HCT116 (cell line): Measurements from ENCODE around the gene ATG4C. TPM values are rescaled to one million over a fixed set of nuclear protein-coding genes. Genes with fewer than 3 reads are reported as not detected.

ENCODE experiments used
- ATAC-seq: fragments of 200-7000 bp; cut with Tn5 transposase; 2 replicates; pipeline ENCODE4 v1.9.1; 2020; ENCODE audit warnings: mild to moderate bottlenecking, moderate library complexity
- BruUV-seq: library from RNA; stranded (reverse); fragments of 400-500 nt; replicated peaks from 2 replicates; lab custom pipeline; 2021; lab: Mats Ljungman, UMichigan
- CTCF ChIA-PET: fragments of 300-600 bp; sonication (Branson Sonifier 250); formaldehyde crosslinking; loops from one replicate; lab custom pipeline; 2021; ENCODE audit warnings: antibody characterized with exemption; lab: Charles Lee
- POLR2A ChIA-PET: fragments of 300-600, 350-600 bp; sonication (Branson Sonifier 250); formaldehyde crosslinking; loops from one replicate; lab custom pipeline; 2021; ENCODE audit warnings: antibody characterized with exemption; lab: Charles Lee
- RAD21 ChIA-PET, 2 experiments: fragments of 300-600 bp; sonication (Branson Sonifier 250); formaldehyde crosslinking; loops; one replicate each; lab custom pipeline; 2023; ENCODE audit warnings: low total read pairs in 2 of 2; ENCODE audit not compliant: uncharacterized antibody in 2 of 2, unreplicated experiment in 2 of 2, low non-redundant PET in 1 of 2; lab: Charles Lee
- DNase-seq: peaks from one replicate; pipeline ENCODE4 v3.0.0-alpha.2; 2010; ENCODE audit warnings: low read depth, low spot score
- H2AFZ ChIP-seq: fragments of 200-600 bp; shearing (Covaris generic), sonication (generic); 2 replicates; pipeline ENCODE4 v1.6.1; 2017; ENCODE audit warnings: low read depth, mixed run types, mixed read lengths, antibody characterized with exemption, low read length; ENCODE audit not compliant: poor library complexity, severe bottlenecking
- H3K27ac ChIP-seq: 2 replicates; pipeline ENCODE4 v1.5.1; 2012; ENCODE audit warnings: low read depth, low read length
- H3K27me3 ChIP-seq: fragments of 200-600 bp; sonication (generic); 2 replicates; pipeline ENCODE4 v1.6.1; 2016; ENCODE audit warnings: mixed run types, low read length, mixed read lengths; ENCODE audit not compliant: insufficient read depth
- H3K36me3 ChIP-seq, 2 experiments: fragments of 200-500 bp in 1 of 2; fragments of 200-600 bp in 1 of 2; sonication (Bioruptor generic) in 1 of 2; sonication (generic) in 1 of 2; 2 replicates each; pipeline versions ENCODE4 v1.5.1 to v1.6.1; 2014 to 2016; ENCODE audit warnings: low read length in 2 of 2, inconsistent platforms in 1 of 2, mixed read lengths in 1 of 2, mixed run types in 1 of 2; ENCODE audit not compliant: insufficient read depth in 2 of 2, control insufficient read depth in 1 of 2
- H3K4me1 ChIP-seq, 2 experiments: fragments of 200-600 bp in 1 of 2; sonication (generic) in 1 of 2; 2 replicates each; pipeline versions ENCODE4 v1.5.1 to v1.6.1; 2012 to 2017; ENCODE audit warnings: low read length in 2 of 2, inconsistent platforms in 1 of 2, mild to moderate bottlenecking in 1 of 2, mixed read lengths in 1 of 2, mixed run types in 1 of 2, moderate library complexity in 1 of 2; ENCODE audit not compliant: insufficient read depth in 2 of 2, control insufficient read depth in 1 of 2
- H3K4me2 ChIP-seq: fragments of 200-600 bp; sonication (generic); 2 replicates; pipeline ENCODE4 v1.6.1; 2017; ENCODE audit warnings: mixed run types, low read length, mixed read lengths
- H3K4me3 ChIP-seq, 2 experiments: fragments of 200-600 bp in 1 of 2; sonication (generic) in 1 of 2; replicated peaks in 1 of 2; 2 replicates each; pipeline ENCODE4 v1.5.1; 2011 to 2016; ENCODE audit warnings: low read length in 2 of 2, control low read depth in 1 of 2, low read depth in 1 of 2, mild to moderate bottlenecking in 1 of 2, mixed read lengths in 1 of 2, mixed run types in 1 of 2
- H3K79me2 ChIP-seq: fragments of 200-600 bp; sonication (generic); 2 replicates; pipeline ENCODE4 v1.6.1; 2017; ENCODE audit warnings: mild to moderate bottlenecking, mixed run types, low read length, moderate library complexity, mixed read lengths; ENCODE audit not compliant: insufficient read depth
- H3K9ac ChIP-seq: fragments of 200-600 bp; sonication (generic); 2 replicates; pipeline ENCODE4 v1.6.1; 2016; ENCODE audit warnings: low read length, mixed read lengths
- H3K9me2 ChIP-seq: fragments of 200-600 bp; sonication (generic), shearing (Covaris generic); 2 replicates; pipeline ENCODE4 v1.6.1; 2017; ENCODE audit warnings: mixed run types, mild to moderate bottlenecking, moderate library complexity; ENCODE audit not compliant: insufficient read depth
- H3K9me3 ChIP-seq, 2 experiments: fragments of 200-500 bp in 1 of 2; fragments of 200-600 bp in 1 of 2; sonication (Bioruptor generic) in 1 of 2; sonication (generic) in 1 of 2; 2 replicates each; pipeline ENCODE4 v1.6.1; 2014 to 2017; ENCODE audit warnings: low read length in 2 of 2, mixed read lengths in 2 of 2, inconsistent platforms in 1 of 2, low read depth in 1 of 2, mild to moderate bottlenecking in 1 of 2, mixed run types in 1 of 2, moderate library complexity in 1 of 2; ENCODE audit not compliant: control insufficient read depth in 1 of 2, insufficient read depth in 1 of 2
- H4K20me1 ChIP-seq: fragments of 200-600 bp; sonication (generic), shearing (Covaris generic); 2 replicates; pipeline ENCODE4 v1.6.1; 2017; ENCODE audit warnings: mixed run types, mild to moderate bottlenecking, moderate library complexity; ENCODE audit not compliant: insufficient read depth
- CTCF ChIP-seq, 3 experiments: fragments of 200-600 bp in 1 of 3; sonication (generic) in 1 of 3; IDR thresholded peaks in 2 of 3; conservative IDR thresholded peaks in 1 of 3; 2 replicates each; pipeline ENCODE4 v1.5.1; 2012 to 2017; ENCODE audit warnings: low read depth in 2 of 3, low read length in 2 of 3, antibody characterized with exemption in 1 of 3, borderline replicate concordance in 1 of 3, control low read depth in 1 of 3, mild to moderate bottlenecking in 1 of 3, mixed read lengths in 1 of 3, mixed run types in 1 of 3, moderate library complexity in 1 of 3; ENCODE audit not compliant: insufficient read depth in 1 of 3
- EZH2phosphoT487 ChIP-seq: fragments of 200-600 bp; IDR thresholded peaks from 2 replicates; pipeline ENCODE4 v1.6.1; 2018; ENCODE audit warnings: antibody characterized with exemption, borderline replicate concordance
- FOSL1 ChIP-seq: IDR thresholded peaks from 2 replicates; pipeline ENCODE4 v1.6.1; 2012; ENCODE audit warnings: low read depth
- RAD21 ChIP-seq: IDR thresholded peaks from 2 replicates; pipeline ENCODE4 v1.6.1; 2012; ENCODE audit warnings: low read depth, mild to moderate bottlenecking
- SIN3A ChIP-seq: IDR thresholded peaks from 2 replicates; pipeline ENCODE4 v1.6.1; 2012; ENCODE audit warnings: low read depth
- YY1 ChIP-seq: IDR thresholded peaks from 2 replicates; pipeline ENCODE4 v1.6.1; 2011; ENCODE audit warnings: low read length, low read depth, moderate library complexity, mild to moderate bottlenecking; ENCODE audit not compliant: insufficient replicate concordance; ENCODE audit errors: extremely low read depth
- ZFX ChIP-seq: fragments of 450-650 bp; IDR thresholded peaks from 2 replicates; pipeline ENCODE4 v1.6.1; 2017
- ZNF274 ChIP-seq: fragments of 200-500 bp; sonication (Bioruptor generic); IDR thresholded peaks from 2 replicates; pipeline ENCODE4 v1.6.1; 2014; ENCODE audit warnings: mild to moderate bottlenecking, low read depth, low read length, inconsistent platforms
- intact Hi-C: fragments of 100-400 bp; cut with micrococcal nuclease; formaldehyde crosslinking; loops from 2 replicates; pipeline ENCODE4 v1.10.0; 2022
- total RNA-seq: library from RNA; stranded (reverse); gene quantifications from one replicate; pipeline ENCODE4 v1.2.1, GENCODE V29; 2021; ENCODE audit not compliant: unreplicated experiment

ATG4C gene
- total RNA-seq, 1 experiment from 2014 or later, result 11.8 TPM

- POLR2A ChIA-PET, result interaction anchor here (1.0 kb wide), 1 partner anchor 238 kb away, joined by 3 read pairs; no protein-coding TSS in a partner anchor
- CTCF ChIA-PET, result interaction anchor here (0.6 to 3.7 kb wide), 11 partner anchors 10 to 614 kb away, joined by 3 to 43 read pairs (median 4); no protein-coding TSS in a partner anchor
- intact Hi-C loops, result loop anchor here (1.0 to 5.0 kb wide), 5 partner anchors 238 to 663 kb away; partner anchors contain the start of gene USP1
- H3K27me3 ChIP-seq, result no peaks in the 10 kb centered on the region
- RAD21 ChIA-PET, result interaction anchor here (0.7 to 1.4 kb wide), 2 partner anchors 238 to 571 kb away, joined by 4 to 9 read pairs; no protein-coding TSS in a partner anchor
- H3K4me2 ChIP-seq, result peak overlapping the region; percentile 57
- 0 out of 2 replicates have a peak overlapping the region, but pooled peaks have one; percentile 26 for H3K9ac ChIP-seq
- H3K9me2 ChIP-seq, result no peaks in the 10 kb centered on the region
- no peak overlapping the region for H3K27ac ChIP-seq
- H4K20me1 ChIP-seq, result no peaks in the 10 kb centered on the region
- H3K4me3 ChIP-seq, result peak overlapping the region; percentile 13 to 20; a peak in 2 of 4 replicates
- TF ChIP-seq RAD21 (peak; percentile 88), CTCF (IDR thresholded peaks at IDR 0.05 in 2 of 3, conservative IDR thresholded peaks at IDR 0.05 in 1 of 3; ENCODE audit: borderline replicate concordance in 1 of 3, insufficient read depth in 1 of 3, low read depth in 2 of 3, low read length in 2 of 3) (peak; percentile 35 to 76 (median 72); a peak in 5 of 6 replicates), FOSL1 (no peak)
- ATAC-seq (peak; percentile 71), DNase-seq (peak; percentile 31)
- no peaks in the 10 kb centered on the region for H3K36me3 ChIP-seq
- no peaks in the 10 kb centered on the region for H3K79me2 ChIP-seq
- no peaks in the 10 kb centered on the region for H3K9me3 ChIP-seq
- BruUV-seq, result no TSS peak
- H3K4me1 ChIP-seq, result no peaks in the 10 kb centered on the region; a peak in 1 of 4 replicates
- H2AFZ ChIP-seq, result peak overlapping the region; percentile 79
These were observed 37.7 kb upstream of the ATG4C start for GRCh38 chr1:62746086-62746808.

GRCh38 chr1:62746809-62747138 is 37.2 kb upstream of the ATG4C start:
- no peaks in the 10 kb centered on the region for H3K27me3 ChIP-seq
- H3K9ac ChIP-seq, result no peak overlapping the region
- H2AFZ ChIP-seq, result peak overlapping the region; percentile 79
- H3K4me1 ChIP-seq, result no peaks in the 10 kb centered on the region; a peak in 1 of 4 replicates
- no peak overlapping the region for H3K27ac ChIP-seq
- H3K4me2 ChIP-seq, result peak overlapping the region; percentile 57; the same call in 1 of the 2 replicates
- no peaks in the 10 kb centered on the region for H3K9me2 ChIP-seq
- H3K36me3 ChIP-seq, result no peaks in the 10 kb centered on the region
- no peaks in the 10 kb centered on the region for H4K20me1 ChIP-seq
- H3K79me2 ChIP-seq, result no peaks in the 10 kb centered on the region
- ChIA-PET RAD21 (interaction anchor here (0.7 to 1.4 kb wide), 2 partner anchors 238 to 571 kb away, joined by 4 to 9 read pairs; no protein-coding TSS in a partner anchor), CTCF (interaction anchor here (0.8 to 3.7 kb wide), 9 partner anchors 11 to 602 kb away, joined by 3 to 43 read pairs (median 5); no protein-coding TSS in a partner anchor), POLR2A (interaction anchor here (1.0 kb wide), 1 partner anchor 239 kb away, joined by 3 read pairs; no protein-coding TSS in a partner anchor)
- DNase-seq (no peak), ATAC-seq (no peak)
- TF ChIP-seq SIN3A, result no peak
- no peak for TF ChIP-seq RAD21
- TF ChIP-seq YY1, result no peak
- no peak for TF ChIP-seq ZNF274
- no peak for TF ChIP-seq EZH2phosphoT487
- no peak for TF ChIP-seq FOSL1
- TF ChIP-seq ZFX, result no peak
- no peak; a peak in 1 of 6 replicates for TF ChIP-seq CTCF (IDR thresholded peaks at IDR 0.05 in 2 of 3, conservative IDR thresholded peaks at IDR 0.05 in 1 of 3; ENCODE audit: borderline replicate concordance in 1 of 3, insufficient read depth in 1 of 3, low read depth in 2 of 3, low read length in 2 of 3)
- no TSS peak for BruUV-seq
- H3K9me3 ChIP-seq, result no peaks in the 10 kb centered on the region
- H3K4me3 ChIP-seq, result no peak overlapping the region
- intact Hi-C loops, result loop anchor here (1.0 to 5.0 kb wide), 5 partner anchors 238 to 664 kb away; partner anchors contain the start of gene USP1
